ENCODE data around the gene KNCN.

KNCN gene

GRCh38 chr1:46589529-46589928 lies 38.1 kb upstream of the KNCN start:
- Histone ChIP-seq H3K4me2 (peak overlapping the region in 2 of 11 experiments; percentile 90 to 93; a peak in 2 of 22 replicates), H4K20me1 (peaks cover 0 to 12% (median under 1%) of the 10 kb centered on the region in 11 experiments; a peak in 5 of 22 replicates), H3K4me3 (no peak overlapping the region), H3K27ac (peak overlapping the region in 1 of 11 experiments; percentile 13; a peak in 1 of 22 replicates), H3K36me3 (peaks cover 81 to 95% (median 89%) of the 10 kb centered on the region in 11 experiments), H3K27me3 (no peaks in the 10 kb centered on the region), H3K4me1 (peaks cover 4 to 95% (median 21%) of the 10 kb centered on the region in 10 experiments), H3K9ac (no peak overlapping the region), H3K9me3 (replicated peaks in 1 of 11) (peaks cover 0 to 29% (median 15%) of the 10 kb centered on the region in 11 experiments; a peak in 11 of 22 replicates)
- no peak for TF ChIP-seq Cebpa-rat (IDR thresholded peaks at IDR 0.05)

GRCh38 chr1:46587069-46587468 lies 35.6 kb upstream of the KNCN start:
- H3K9ac ChIP-seq, result no peak overlapping the region
- H3K9me3 ChIP-seq (replicated peaks in 1 of 11), result peaks cover 0 to 29% (median 15%) of the 10 kb centered on the region in 11 experiments; a peak in 11 of 22 replicates
- H4K20me1 ChIP-seq, result peaks cover 0 to 18% (median 0%) of the 10 kb centered on the region in 11 experiments; a peak in 4 of 22 replicates
- peak overlapping the region in 2 of 11 experiments; percentile 13 to 14; a peak in 3 of 22 replicates for H3K4me2 ChIP-seq
- H3K4me3 ChIP-seq, result no peak overlapping the region
- no peak for TF ChIP-seq Cebpa-rat (IDR thresholded peaks at IDR 0.05)
- H3K4me1 ChIP-seq, result peaks cover 0 to 95% (median 16%) of the 10 kb centered on the region in 10 experiments; a peak in 15 of 20 replicates
- peaks cover 84 to 100% (median 94%) of the 10 kb centered on the region in 11 experiments for H3K36me3 ChIP-seq
- H3K27ac ChIP-seq, result peak overlapping the region in 1 of 11 experiments; percentile 11; a peak in 2 of 22 replicates
- no peaks in the 10 kb centered on the region for H3K27me3 ChIP-seq

- H3K27me3 ChIP-seq, result no peaks in the 10 kb centered on the region
- peak overlapping the region in 2 of 11 experiments; percentile 13 to 42; a peak in 3 of 22 replicates for H3K4me2 ChIP-seq
- no peak overlapping the region for H3K4me3 ChIP-seq
- H3K27ac ChIP-seq, result peak overlapping the region in 1 of 11 experiments; percentile 10; a peak in 2 of 22 replicates
- peaks cover 0 to 26% (median 0%) of the 10 kb centered on the region in 11 experiments; a peak in 4 of 22 replicates for H4K20me1 ChIP-seq
- peaks cover 0 to 18% (median 15%) of the 10 kb centered on the region in 11 experiments; a peak in 11 of 22 replicates for H3K9me3 ChIP-seq (replicated peaks in 1 of 11)
- no peak for TF ChIP-seq Cebpa-rat (IDR thresholded peaks at IDR 0.05)
- H3K36me3 ChIP-seq, result peaks cover 82 to 100% (median 92%) of the 10 kb centered on the region in 11 experiments
- H3K9ac ChIP-seq, result no peak overlapping the region
- peaks cover 0 to 95% (median 32%) of the 10 kb centered on the region in 10 experiments; a peak in 15 of 20 replicates for H3K4me1 ChIP-seq
Measured at GRCh38 chr1:46585312-46585938, 34.0 kb upstream of the KNCN start.

- peak overlapping the region in 5 of 11 experiments; percentile 63 to 84 (median 83); a peak in 9 of 22 replicates for H3K4me2 ChIP-seq
- H3K4me3 ChIP-seq, result no peak overlapping the region
- H3K36me3 ChIP-seq, result peaks cover 84 to 100% (median 93%) of the 10 kb centered on the region in 11 experiments
- no peaks in the 10 kb centered on the region for H3K27me3 ChIP-seq
- H3K9me3 ChIP-seq (replicated peaks in 1 of 11), result no peaks in the 10 kb centered on the region
- peaks cover 0 to 87% (median 41%) of the 10 kb centered on the region in 10 experiments; a peak in 15 of 20 replicates for H3K4me1 ChIP-seq
- H3K9ac ChIP-seq, result peak overlapping the region in 2 of 11 experiments; percentile 43 to 54; a peak in 2 of 22 replicates
- TF ChIP-seq Cebpa-rat (IDR thresholded peaks at IDR 0.05), result no peak
- peak overlapping the region in 7 of 11 experiments; percentile 49 to 84 (median 74); a peak in 13 of 22 replicates for H3K27ac ChIP-seq
- H4K20me1 ChIP-seq, result peaks cover 0 to 27% (median 0%) of the 10 kb centered on the region in 11 experiments; a peak in 4 of 22 replicates
Measured at GRCh38 chr1:46583494-46583893, 32.0 kb upstream of the KNCN start.

GRCh38 chr1:46582972-46583371 lies 31.5 kb upstream of the KNCN start:
- no peak for TF ChIP-seq Cebpa-rat (IDR thresholded peaks at IDR 0.05)
- peaks cover 0 to 31% (median 0%) of the 10 kb centered on the region in 11 experiments; a peak in 4 of 22 replicates for H4K20me1 ChIP-seq
- peak overlapping the region in 4 of 11 experiments; percentile 54 to 69 (median 62); a peak in 6 of 22 replicates for H3K9ac ChIP-seq
- peaks cover 0 to 86% (median 41%) of the 10 kb centered on the region in 10 experiments; a peak in 15 of 20 replicates for H3K4me1 ChIP-seq
- H3K9me3 ChIP-seq (replicated peaks in 1 of 11), result no peaks in the 10 kb centered on the region
- no peaks in the 10 kb centered on the region for H3K27me3 ChIP-seq
- H3K27ac ChIP-seq, result peak overlapping the region in 9 of 11 experiments; percentile 43 to 84 (median 74); a peak in 15 of 22 replicates
- H3K4me2 ChIP-seq, result peak overlapping the region in 5 of 11 experiments; percentile 63 to 84 (median 83); a peak in 10 of 22 replicates
- peaks cover 88 to 100% (median 96%) of the 10 kb centered on the region in 11 experiments for H3K36me3 ChIP-seq
- no peak overlapping the region for H3K4me3 ChIP-seq

- Histone ChIP-seq H3K9ac (peak overlapping the region in 9 of 11 experiments; percentile 6 to 69 (median 54); a peak in 14 of 22 replicates), H3K4me2 (peak overlapping the region in 8 of 11 experiments; percentile 25 to 84 (median 72); a peak in 16 of 22 replicates), H3K4me3 (no peak overlapping the region), H4K20me1 (peaks cover 0 to 38% (median 0%) of the 10 kb centered on the region in 11 experiments; a peak in 4 of 22 replicates), H3K4me1 (peaks cover 0 to 75% (median 41%) of the 10 kb centered on the region in 10 experiments; a peak in 15 of 20 replicates), H3K9me3 (replicated peaks in 1 of 11) (no peaks in the 10 kb centered on the region), H3K36me3 (peaks cover 90 to 100% (median 96%) of the 10 kb centered on the region in 11 experiments), H3K27ac (peak overlapping the region in 10 of 11 experiments; percentile 38 to 84 (median 74); a peak in 19 of 22 replicates), H3K27me3 (no peaks in the 10 kb centered on the region)
- TF ChIP-seq Cebpa-rat (IDR thresholded peaks at IDR 0.05), result peak in 7 of 11 experiments; percentile 7 to 75 (median 64); a peak in 9 of 22 replicates
Measured at GRCh38 chr1:46581681-46582455, 30.4 kb upstream of the KNCN start.

- Histone ChIP-seq H3K9me3 (replicated peaks in 1 of 11) (no peaks in the 10 kb centered on the region), H3K27me3 (no peaks in the 10 kb centered on the region), H3K4me2 (peak overlapping the region in 7 of 11 experiments; percentile 51 to 84 (median 80); a peak in 14 of 22 replicates), H3K9ac (peak overlapping the region in 6 of 11 experiments; percentile 43 to 69 (median 56); a peak in 8 of 22 replicates), H3K36me3 (peaks cover 85 to 100% (median 96%) of the 10 kb centered on the region in 11 experiments), H3K27ac (peak overlapping the region in 8 of 11 experiments; percentile 49 to 84 (median 74); a peak in 13 of 22 replicates), H3K4me1 (peaks cover 0 to 60% (median 40%) of the 10 kb centered on the region in 10 experiments; a peak in 15 of 20 replicates), H3K4me3 (0 out of 20 replicates have a peak overlapping the region, but pooled peaks of 1 of the 10 experiments have one; percentile 9), H4K20me1 (peaks cover 0 to 43% (median 0%) of the 10 kb centered on the region in 11 experiments; a peak in 4 of 22 replicates)
- TF ChIP-seq Cebpa-rat (IDR thresholded peaks at IDR 0.05), result no peak
Measured at GRCh38 chr1:46580140-46580903, 28.9 kb upstream of the KNCN start.
